Measurements from ENCODE around the gene COPS6. TPM values are rescaled to one million over a fixed set of nuclear protein-coding genes. Genes with fewer than 3 reads are reported as not detected.

The COPS6 gene
- total and polyA plus RNA-seq, 2 of the 4 experiments (the other 2 are of a cell fraction) = 185 to 325 TPM

GRCh38 chr7:100089458-100090196 is 858 bp downstream of the COPS6 start:
- Histone ChIP-seq H3K27me3 (ENCODE audit: control insufficient read depth, insufficient read depth, low read length) (no peaks in the 10 kb centered on the region), H2AFZ (replicated peaks; ENCODE audit: low read length, poor library complexity) (peak overlapping the region; percentile 92), H3K14ac (replicated peaks; ENCODE audit: low read depth, low read length) (peak overlapping the region; percentile 99), H2AK5ac (ENCODE audit: low read depth, low read length) (peak overlapping the region; percentile 98), H3K18ac (ENCODE audit: low read depth, low read length) (peak overlapping the region; percentile 39), H2BK15ac (ENCODE audit: low read depth, low read length) (peak overlapping the region; percentile 95; the same call in 2 of the 3 replicates), H3K9me3 (ENCODE audit: control insufficient read depth, insufficient read depth, low read length) (no peaks in the 10 kb centered on the region), H3K79me1 (ENCODE audit: low read depth in 1 of 2, low read length in 2 of 2) (peaks cover 27 to 58% of the 10 kb centered on the region in 2 experiments), H2AK9ac (replicated peaks; ENCODE audit: low read depth, low read length, poor library complexity) (peak overlapping the region; percentile 98), H2BK5ac (ENCODE audit: low read depth, low read length, poor library complexity, severe bottlenecking) (peak overlapping the region; percentile 92), H4K8ac (ENCODE audit: low read depth in 2 of 2, low read length in 2 of 2) (peak overlapping the region; percentile 97), H3K4ac (ENCODE audit: low read depth, low read length) (peak overlapping the region; percentile 99), H2BK120ac (ENCODE audit: low read depth, low read length) (peak overlapping the region; percentile 91), H4K5ac (ENCODE audit: low read depth, low read length) (peak overlapping the region; percentile 95), H2BK20ac (ENCODE audit: low read depth, low read length) (peak overlapping the region; percentile 54; the same call in 1 of the 2 replicates), H3K4me2 (ENCODE audit: low read depth, low read length) (peak overlapping the region; percentile 97), H4K20me1 (ENCODE audit: insufficient read depth, low read length) (peaks cover 15% of the 10 kb centered on the region; the same call in 1 of the 2 replicates), H3K4me1 (ENCODE audit: control insufficient read depth, insufficient read depth, low read length) (peaks cover 18% of the 10 kb centered on the region), H3K9me1 (ENCODE audit: insufficient read depth, low read length) (peaks cover 13% of the 10 kb centered on the region), H3K23ac (ENCODE audit: low read depth, low read length) (peak overlapping the region; percentile 99), H3K27ac (ENCODE audit: insufficient read depth, low read length) (peak overlapping the region; percentile 100), H4K91ac (ENCODE audit: insufficient read depth, low read depth, low read length) (peak overlapping the region; percentile 96), H3K9ac (ENCODE audit: low read depth, low read length) (peak overlapping the region; percentile 100), H3K56ac (ENCODE audit: extremely low read depth, insufficient read depth, low read length) (peak overlapping the region; percentile 96), H3K36me3 (ENCODE audit: control insufficient read depth, insufficient read depth, low read length) (peaks cover 41% of the 10 kb centered on the region), H3K4me3 (ENCODE audit: insufficient read depth, low read depth, low read length) (peak overlapping the region; percentile 97)
- peak; percentile 5; the same call in 1 of the 2 replicates for ATAC-seq (ENCODE audit: low read depth)
- POLR2A ChIA-PET (ENCODE audit: unreplicated experiment) = interaction anchor here (0.5 to 1.1 kb wide), 2 partner anchors 12 to 374 kb away, joined by 5 to 7 read pairs; no protein-coding TSS in a partner anchor
- peak; percentile 47 for DNase-seq
- dilution Hi-C loops (cut with HindIII; ENCODE audit: low sequenced_read_pairs, unreplicated experiment) = no loop called here
- TF ChIP-seq RFX5 (IDR thresholded peaks at IDR 0.05; ENCODE audit: low read depth, low read length) = no peak
- TF ChIP-seq MAFK (IDR thresholded peaks at IDR 0.05; ENCODE audit: low read depth, low read length) = no peak
- TF ChIP-seq USF2 (IDR thresholded peaks at IDR 0.05; ENCODE audit: low read depth, low read length) = no peak
- CTCF ChIA-PET = interaction anchor here (0.7 to 1.6 kb wide), 3 partner anchors 11 to 58 kb away, joined by 5 read pairs; no protein-coding TSS in a partner anchor
- BruUV-seq (replicated peaks) = no TSS peak
- in situ Hi-C loops (cut with MboI; ENCODE audit: low sequenced_read_pairs) = no loop called here
- 9% methylated on average over 1 of the region's 7 CpGs; no CpG with 5 or more reads in 1 of the 2 experiments for WGBS, 2 experiments (ENCODE audit: extremely low coverage in 2 of 2, insufficient read length in 1 of 2)
- intact Hi-C loops (cut with micrococcal nuclease) = loop anchor here (1.0 kb wide), 1 partner anchor 11 kb away; no protein-coding TSS in a partner anchor
